Subcutaneous adipose tissue (tissue), 4 donors: Measurements from ENCODE around the gene RANBP3. TPM values are rescaled to one million over a fixed set of nuclear protein-coding genes. Genes with fewer than 3 reads are reported as not detected.

Experiments
- CTCF ChIP-seq: fragments of 450-650 bp; IDR thresholded peaks from one replicate; pipeline ENCODE4 v1.5.1; 2016; ENCODE audit warnings: low read depth, mild to moderate bottlenecking, control low read depth, antibody characterized with exemption, moderate library complexity
- total RNA-seq, 4 donors: library from RNA; depleted of rRNA; stranded (reverse); fragments of >200 nt; gene quantifications; one replicate each; pipeline ENCODE4 v1.1.0, GENCODE V29; 2016

Gene RANBP3
- total RNA-seq, 4 donors from 2014 or later, result 28.8 to 84.2 (median 57.7) TPM

GRCh38 chr19:6012426-6013170 is 34.7 kb upstream of the RANBP3 start:
- no peak for TF ChIP-seq CTCF

- no peak for TF ChIP-seq CTCF
Measured at GRCh38 chr19:6011794-6012193, 33.9 kb upstream of the RANBP3 start.

- no peak for TF ChIP-seq CTCF
Measured at GRCh38 chr19:6011206-6011605, 33.3 kb upstream of the RANBP3 start.

- no peak for TF ChIP-seq CTCF
Measured at GRCh38 chr19:6010107-6010506, 32.2 kb upstream of the RANBP3 start.

GRCh38 chr19:6007866-6008265 is 29.9 kb upstream of the RANBP3 start:
- TF ChIP-seq CTCF, result no peak

- no peak for TF ChIP-seq CTCF
Measured at GRCh38 chr19:6006896-6007295, 29.0 kb upstream of the RANBP3 start.

- no peak for TF ChIP-seq CTCF
Measured at GRCh38 chr19:6005321-6006069, 27.6 kb upstream of the RANBP3 start.
